ENCODE results near the gene TRIM17. TPM values are rescaled to one million over a fixed set of nuclear protein-coding genes. Genes with fewer than 3 reads are reported as not detected.

Gene TRIM17
- polyA plus RNA-seq, 1 experiment: 0.16 TPM

GRCh38 chr1:228361314-228362140 lies 55.1 kb downstream of the TRIM17 start:
- Histone ChIP-seq H3K27me3 (ENCODE audit: control insufficient read depth, insufficient read depth, low read length) (no peaks in the 10 kb centered on the region), H3K9me3 (ENCODE audit: control insufficient read depth, insufficient read depth, low read length) (no peaks in the 10 kb centered on the region; the same call in 1 of the 2 replicates), H3K27ac (ENCODE audit: low read depth, low read length) (no peak overlapping the region), H3K4me3 (ENCODE audit: low read depth, low read length) (no peak overlapping the region)
- no peak for DNase-seq (ENCODE audit: low read depth, low spot score)
- TF ChIP-seq CTCF (IDR thresholded peaks at IDR 0.05; ENCODE audit: low read depth, low read length): no peak
- ChIA-PET POLR2A (no interaction called here), CTCF (interaction anchor here (0.6 kb wide), 1 partner anchor 45 kb away, joined by 9 read pairs; the partner anchor contains the start of gene TRIM11)

GRCh38 chr1:228360533-228361313 lies 55.9 kb downstream of the TRIM17 start:
- H3K27me3 ChIP-seq (ENCODE audit: control insufficient read depth, insufficient read depth, low read length): no peaks in the 10 kb centered on the region
- no peaks in the 10 kb centered on the region; the same call in 1 of the 2 replicates for H3K9me3 ChIP-seq (ENCODE audit: control insufficient read depth, insufficient read depth, low read length)
- CTCF ChIA-PET: no interaction called here
- DNase-seq (ENCODE audit: low read depth, low spot score): no peak
- H3K27ac ChIP-seq (ENCODE audit: low read depth, low read length): no peak overlapping the region
- no peak overlapping the region for H3K4me3 ChIP-seq (ENCODE audit: low read depth, low read length)
- POLR2A ChIA-PET: no interaction called here
- no peak for TF ChIP-seq CTCF (IDR thresholded peaks at IDR 0.05; ENCODE audit: low read depth, low read length)

- Histone ChIP-seq H3K27ac (ENCODE audit: low read depth, low read length) (no peak overlapping the region), H3K27me3 (ENCODE audit: control insufficient read depth, insufficient read depth, low read length) (no peaks in the 10 kb centered on the region), H3K9me3 (ENCODE audit: control insufficient read depth, insufficient read depth, low read length) (no peaks in the 10 kb centered on the region; the same call in 1 of the 2 replicates), H3K4me3 (ENCODE audit: low read depth, low read length) (no peak overlapping the region)
- DNase-seq (ENCODE audit: low read depth, low spot score): no peak
- ChIA-PET POLR2A (no interaction called here), CTCF (interaction anchor here (0.6 kb wide), 2 partner anchors 86 to 141 kb away, joined by 3 read pairs; no protein-coding TSS in a partner anchor)
- TF ChIP-seq CTCF (IDR thresholded peaks at IDR 0.05; ENCODE audit: low read depth, low read length): no peak
These were observed 56.8 kb downstream of the TRIM17 start for GRCh38 chr1:228359613-228360532.

GRCh38 chr1:228358764-228359612 lies 57.7 kb downstream of the TRIM17 start:
- Histone ChIP-seq H3K27ac (ENCODE audit: low read depth, low read length) (no peak overlapping the region), H3K4me3 (ENCODE audit: low read depth, low read length) (no peak overlapping the region), H3K9me3 (ENCODE audit: control insufficient read depth, insufficient read depth, low read length) (no peaks in the 10 kb centered on the region; the same call in 1 of the 2 replicates), H3K27me3 (ENCODE audit: control insufficient read depth, insufficient read depth, low read length) (no peaks in the 10 kb centered on the region)
- ChIA-PET POLR2A (no interaction called here), CTCF (interaction anchor here (0.6 kb wide), 2 partner anchors 87 to 142 kb away, joined by 3 read pairs; no protein-coding TSS in a partner anchor)
- no peak for TF ChIP-seq CTCF (IDR thresholded peaks at IDR 0.05; ENCODE audit: low read depth, low read length)
- DNase-seq (ENCODE audit: low read depth, low spot score): no peak
